GM12878 (cell line): ENCODE data around the gene KEL.

ENCODE experiments used
- BCL11A ChIP-seq: IDR thresholded peaks from 2 replicates; pipeline ENCODE4 v1.6.1; 2011; ENCODE audit warnings: low read depth, low read length
- CHD4 ChIP-seq: fragments of 200-600 bp; sonication (generic); IDR thresholded peaks from 2 replicates; pipeline ENCODE4 v1.6.1; 2016; ENCODE audit warnings: mild to moderate bottlenecking
- CREB1 ChIP-seq: IDR thresholded peaks from 2 replicates; pipeline ENCODE4 v1.6.1; 2012; ENCODE audit warnings: low read depth, mild to moderate bottlenecking, inconsistent platforms
- CTCF ChIP-seq, 3 experiments: IDR thresholded peaks in 2 of 3; conservative IDR thresholded peaks in 1 of 3; 2 replicates each; pipeline ENCODE4 v1.5.1; 2011; ENCODE audit warnings: low read depth in 3 of 3, low read length in 3 of 3, mild to moderate bottlenecking in 3 of 3, control low read depth in 2 of 3, moderate library complexity in 2 of 3, inconsistent platforms in 1 of 3, mixed read lengths in 1 of 3; ENCODE audit not compliant: control insufficient read depth in 2 of 3, insufficient read depth in 1 of 3; ENCODE audit errors: extremely low read depth in 1 of 3
- EGR1 ChIP-seq, 2 experiments: IDR thresholded peaks; 1 replicate in 1 of 2; 2 replicates in 1 of 2; pipeline ENCODE4 v1.6.1; 2011 to 2012; ENCODE audit warnings: low read depth in 2 of 2, low read length in 2 of 2, borderline replicate concordance in 1 of 2, mild to moderate bottlenecking in 1 of 2, moderate library complexity in 1 of 2
- EP300 ChIP-seq, 2 experiments: fragments of 150-350 bp in 1 of 2; IDR thresholded peaks; 2 replicates each; pipeline ENCODE4 v1.6.1; 2011 to 2012; ENCODE audit warnings: low read depth in 2 of 2, low read length in 2 of 2, borderline replicate concordance in 1 of 2, improper control_type of control experiment in 1 of 2, inconsistent platforms in 1 of 2; ENCODE audit not compliant: control insufficient read depth in 1 of 2
- POLR2A ChIP-seq: IDR thresholded peaks from 2 replicates; pipeline ENCODE4 v1.6.1; 2011; ENCODE audit warnings: low read depth, mild to moderate bottlenecking, low read length
- SMAD1 ChIP-seq: fragments of 450-650 bp; IDR thresholded peaks from 2 replicates; pipeline ENCODE4 v1.6.1; 2018; ENCODE audit warnings: mild to moderate bottlenecking, low read depth; ENCODE audit not compliant: partially characterized antibody
- SUZ12 ChIP-seq: fragments of 200-600 bp; sonication (generic); IDR thresholded peaks from one replicate; pipeline ENCODE4 v1.6.1; 2018; ENCODE audit warnings: antibody characterized with exemption, mild to moderate bottlenecking; ENCODE audit not compliant: unreplicated experiment
- TBL1XR1 ChIP-seq: IDR thresholded peaks from 2 replicates; pipeline ENCODE4 v1.6.1; 2012; ENCODE audit warnings: low read depth, low read length, improper control_type of control experiment
- ZBED1 ChIP-seq: IDR thresholded peaks from 2 replicates; pipeline ENCODE4 v1.6.1; 2016; ENCODE audit warnings: borderline replicate concordance
- ZNF24 ChIP-seq: fragments of 450-650 bp; IDR thresholded peaks from 2 replicates; pipeline ENCODE4 v1.6.1; 2017; ENCODE audit warnings: antibody characterized with exemption, mild to moderate bottlenecking

- TF ChIP-seq SUZ12 (no peak), ZBED1 (no peak), EGR1 (IDR thresholded peaks at IDR 0.05; ENCODE audit: borderline replicate concordance in 1 of 2, low read depth in 2 of 2, low read length in 2 of 2) (no peak), CTCF (IDR thresholded peaks at IDR 0.05 in 2 of 3, conservative IDR thresholded peaks at IDR 0.05 in 1 of 3; ENCODE audit: control insufficient read depth in 2 of 3, extremely low read depth in 1 of 3, insufficient read depth in 1 of 3, low read depth in 3 of 3, low read length in 3 of 3) (peak; percentile 25 to 37 (median 26); a peak in 4 of 6 replicates), SMAD1 (no peak), EP300 (IDR thresholded peaks at IDR 0.05; ENCODE audit: borderline replicate concordance in 1 of 2, control insufficient read depth in 1 of 2, low read depth in 2 of 2, low read length in 2 of 2) (no peak), CHD4 (no peak), POLR2A (no peak), TBL1XR1 (no peak), ZNF24 (no peak), CREB1 (no peak), BCL11A (no peak)
These were observed 22.8 kb downstream of the KEL start, which contains the start of gene LLCFC1 for GRCh38 chr7:142939226-142939910.
